C4-2B (cell line): ENCODE data around the gene HES5.
"Not testable (repeated sequence)": the region's sequence is repeated elsewhere in the genome, so short reads cannot be mapped to it uniquely, and the experiment has no call there.

Experiments used
- ZFX ChIP-seq: fragments of 450-650 bp; IDR thresholded peaks from 2 replicates; pipeline ENCODE4 v1.6.1; 2017
- TF ChIP-seq, protein P1 (sequence below): fragments of 450-650 bp; conservative IDR thresholded peaks from 2 replicates; pipeline ENCODE4 v1.5.1; 2017; ENCODE audit warnings: mild to moderate bottlenecking

GRCh38 chr1:2549367-2550029, 19.4 kb upstream of the HES5 start:
- TF ChIP-seq, protein P1, sequence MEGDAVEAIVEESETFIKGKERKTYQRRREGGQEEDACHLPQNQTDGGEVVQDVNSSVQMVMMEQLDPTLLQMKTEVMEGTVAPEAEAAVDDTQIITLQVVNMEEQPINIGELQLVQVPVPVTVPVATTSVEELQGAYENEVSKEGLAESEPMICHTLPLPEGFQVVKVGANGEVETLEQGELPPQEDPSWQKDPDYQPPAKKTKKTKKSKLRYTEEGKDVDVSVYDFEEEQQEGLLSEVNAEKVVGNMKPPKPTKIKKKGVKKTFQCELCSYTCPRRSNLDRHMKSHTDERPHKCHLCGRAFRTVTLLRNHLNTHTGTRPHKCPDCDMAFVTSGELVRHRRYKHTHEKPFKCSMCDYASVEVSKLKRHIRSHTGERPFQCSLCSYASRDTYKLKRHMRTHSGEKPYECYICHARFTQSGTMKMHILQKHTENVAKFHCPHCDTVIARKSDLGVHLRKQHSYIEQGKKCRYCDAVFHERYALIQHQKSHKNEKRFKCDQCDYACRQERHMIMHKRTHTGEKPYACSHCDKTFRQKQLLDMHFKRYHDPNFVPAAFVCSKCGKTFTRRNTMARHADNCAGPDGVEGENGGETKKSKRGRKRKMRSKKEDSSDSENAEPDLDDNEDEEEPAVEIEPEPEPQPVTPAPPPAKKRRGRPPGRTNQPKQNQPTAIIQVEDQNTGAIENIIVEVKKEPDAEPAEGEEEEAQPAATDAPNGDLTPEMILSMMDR, result not testable (repeated sequence)
- not testable (repeated sequence) for TF ChIP-seq ZFX
